ENCODE measurements around the gene KRTAP10-12.

The KRTAP10-12 gene

DNA sequence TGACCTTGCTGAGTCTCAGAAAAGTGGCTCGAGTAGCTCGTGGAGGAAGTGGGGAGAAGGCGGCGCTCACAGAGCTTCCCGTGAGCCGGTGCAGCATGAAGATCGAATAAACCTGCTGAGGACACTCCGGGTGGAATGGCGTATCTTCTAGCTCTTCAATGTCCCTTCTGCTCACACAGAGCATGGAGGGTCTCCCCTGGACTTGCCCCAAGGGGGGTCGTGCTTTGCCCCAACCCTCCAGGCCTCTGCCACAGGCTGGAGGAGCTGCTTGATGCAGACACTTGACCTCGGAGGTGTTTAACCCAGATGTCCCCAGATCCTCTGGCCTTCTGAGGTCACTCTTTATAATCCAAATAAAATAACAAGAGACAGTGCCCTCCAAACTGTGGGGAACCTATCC, 2.2 kb upstream of the KRTAP10-12 start:
- Histone ChIP-seq H3K9ac (ENCODE audit: low read length) (no peak overlapping the region), H3K36me3 (ENCODE audit: control insufficient read depth, insufficient read depth, low read length) (no peaks in the 10 kb centered on the region), H3K9me3 (ENCODE audit: control insufficient read depth, low read length) (no peaks in the 10 kb centered on the region), H3K27me3 (ENCODE audit: control insufficient read depth, insufficient read depth, low read length) (peaks cover 29% of the 10 kb centered on the region), H3K4me3 (ENCODE audit: low read length) (no peak overlapping the region), H3K4me1 (ENCODE audit: control insufficient read depth, insufficient read depth, low read length) (no peaks in the 10 kb centered on the region)

DNA sequence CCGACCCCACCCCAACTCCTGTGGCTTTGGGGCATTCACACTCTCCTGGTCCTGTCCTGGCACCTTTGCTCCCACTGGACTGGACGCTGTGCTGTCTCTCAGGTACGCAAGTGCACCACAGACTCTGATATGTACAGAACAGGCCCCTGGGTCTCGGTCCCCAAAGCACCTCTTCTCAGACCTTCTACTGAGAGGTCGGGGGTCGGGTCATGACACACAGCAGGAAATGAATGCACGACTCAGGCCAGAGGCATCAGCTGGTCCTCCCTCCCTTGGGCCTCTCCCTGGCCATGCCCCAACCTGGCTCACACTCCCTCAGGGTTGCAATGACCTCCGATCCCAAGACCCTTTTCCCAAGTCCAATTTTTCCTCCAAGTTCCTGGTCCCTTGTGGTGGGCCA, 1.8 kb upstream of the KRTAP10-12 start:
- Histone ChIP-seq H3K4me3 (ENCODE audit: low read length) (no peak overlapping the region), H3K27me3 (ENCODE audit: control insufficient read depth, insufficient read depth, low read length) (peaks cover 33% of the 10 kb centered on the region), H3K9me3 (ENCODE audit: control insufficient read depth, low read length) (no peaks in the 10 kb centered on the region), H3K9ac (ENCODE audit: low read length) (no peak overlapping the region), H3K4me1 (ENCODE audit: control insufficient read depth, insufficient read depth, low read length) (no peaks in the 10 kb centered on the region), H3K36me3 (ENCODE audit: control insufficient read depth, insufficient read depth, low read length) (no peaks in the 10 kb centered on the region)

DNA sequence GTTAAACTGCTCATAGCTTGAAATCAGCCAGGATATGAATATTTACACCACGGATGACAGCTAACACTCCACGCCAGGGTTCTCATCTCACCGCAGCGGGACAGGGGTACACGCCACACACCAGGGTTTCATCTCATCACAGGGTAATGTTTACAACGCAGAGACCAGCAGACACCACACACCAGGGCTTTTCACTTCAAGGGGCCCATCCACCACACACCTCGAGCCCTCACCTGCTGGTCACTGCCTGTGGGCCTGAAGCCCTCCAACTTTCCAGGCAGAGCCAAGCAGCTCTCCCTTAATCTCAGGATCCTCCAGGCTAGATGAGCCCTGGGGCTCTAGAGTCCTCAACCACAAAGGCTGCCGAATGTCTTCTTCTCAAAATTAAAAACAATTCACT, 1.3 kb upstream of the KRTAP10-12 start:
- Histone ChIP-seq H3K36me3 (ENCODE audit: control insufficient read depth, insufficient read depth, low read length) (no peaks in the 10 kb centered on the region), H3K27me3 (ENCODE audit: control insufficient read depth, insufficient read depth, low read length) (peaks cover 37% of the 10 kb centered on the region), H3K4me1 (ENCODE audit: control insufficient read depth, insufficient read depth, low read length) (no peaks in the 10 kb centered on the region), H3K9me3 (ENCODE audit: control insufficient read depth, low read length) (no peaks in the 10 kb centered on the region), H3K4me3 (ENCODE audit: low read length) (no peak overlapping the region), H3K9ac (ENCODE audit: low read length) (no peak overlapping the region)

DNA sequence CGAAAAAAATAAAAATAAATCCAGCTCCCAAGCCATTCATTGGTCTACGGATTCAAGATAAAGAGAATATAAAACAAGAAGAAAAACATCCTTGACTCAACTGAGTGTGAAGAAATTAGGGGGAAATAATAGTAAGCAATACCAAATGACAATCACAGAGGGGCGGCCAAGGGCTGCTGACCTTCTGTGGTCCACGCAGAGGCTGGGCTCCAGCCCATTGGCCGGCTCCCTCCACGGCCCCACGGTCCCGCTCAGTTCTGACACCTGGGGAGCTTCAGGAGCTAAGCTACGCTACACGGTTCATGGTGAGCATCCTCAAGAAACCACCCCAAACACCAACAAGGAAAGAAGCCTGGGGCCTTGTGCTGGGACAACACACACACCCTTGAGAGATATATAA, 400 bp upstream of the KRTAP10-12 start:
- no peak overlapping the region for H3K4me3 ChIP-seq (ENCODE audit: low read length)
- H3K27me3 ChIP-seq (ENCODE audit: control insufficient read depth, insufficient read depth, low read length) = peaks cover 42% of the 10 kb centered on the region
- H3K36me3 ChIP-seq (ENCODE audit: control insufficient read depth, insufficient read depth, low read length) = no peaks in the 10 kb centered on the region
- H3K4me1 ChIP-seq (ENCODE audit: control insufficient read depth, insufficient read depth, low read length) = no peaks in the 10 kb centered on the region
- H3K9ac ChIP-seq (ENCODE audit: low read length) = no peak overlapping the region
- H3K9me3 ChIP-seq (ENCODE audit: control insufficient read depth, low read length) = no peaks in the 10 kb centered on the region

DNA sequence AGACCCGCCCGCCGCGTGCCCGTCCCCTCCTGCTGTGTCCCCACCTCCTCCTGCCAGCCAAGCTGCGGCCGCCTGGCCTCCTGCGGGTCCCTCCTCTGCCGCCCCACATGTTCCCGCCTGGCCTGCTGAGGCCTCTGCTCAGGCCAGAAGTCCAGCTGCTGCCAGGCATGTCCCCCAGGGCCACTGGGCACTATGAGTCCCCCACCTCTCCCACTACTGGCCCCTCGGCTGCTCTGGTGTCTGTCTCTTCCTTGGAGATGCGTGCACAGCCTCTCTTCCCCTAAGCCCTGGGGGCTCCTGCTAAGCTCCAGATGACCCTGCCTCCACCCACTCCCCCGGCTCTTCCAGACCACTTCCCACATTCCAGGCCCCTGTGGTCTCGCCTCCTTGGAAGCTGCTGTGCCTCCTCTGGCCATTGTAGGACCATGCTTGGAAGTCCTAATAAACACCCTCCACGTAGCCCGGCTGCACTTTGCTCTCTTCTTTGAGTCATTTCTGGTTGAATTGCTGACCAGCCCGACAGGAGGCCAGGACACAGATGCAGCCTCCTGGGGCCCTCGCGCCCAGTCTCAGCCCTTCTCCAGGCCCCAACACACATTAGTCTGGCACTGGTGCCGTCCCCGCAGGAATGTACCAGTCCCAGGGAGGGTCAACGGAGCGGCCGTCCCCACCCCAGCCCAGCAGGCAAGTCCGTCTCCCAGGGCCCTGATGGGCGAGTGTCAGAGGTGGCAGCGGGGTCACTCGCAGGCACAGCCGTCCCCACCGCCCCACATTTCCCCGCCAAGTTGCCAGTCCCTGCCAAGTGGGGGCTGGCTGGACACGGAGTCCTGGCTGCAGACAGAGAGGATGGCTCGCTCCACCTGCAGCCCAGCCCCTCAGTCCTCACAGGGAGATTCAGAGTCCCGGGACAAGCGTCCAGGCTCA, 1.1 kb downstream of the KRTAP10-12 start:
- H3K9me3 ChIP-seq (ENCODE audit: control insufficient read depth, low read length) = no peaks in the 10 kb centered on the region
- no peaks in the 10 kb centered on the region for H3K36me3 ChIP-seq (ENCODE audit: control insufficient read depth, insufficient read depth, low read length)
- peaks cover 54% of the 10 kb centered on the region for H3K27me3 ChIP-seq (ENCODE audit: control insufficient read depth, insufficient read depth, low read length)
- no peaks in the 10 kb centered on the region for H3K4me1 ChIP-seq (ENCODE audit: control insufficient read depth, insufficient read depth, low read length)
- H3K4me3 ChIP-seq (ENCODE audit: low read length) = no peak overlapping the region
- no peak overlapping the region for H3K9ac ChIP-seq (ENCODE audit: low read length)

DNA sequence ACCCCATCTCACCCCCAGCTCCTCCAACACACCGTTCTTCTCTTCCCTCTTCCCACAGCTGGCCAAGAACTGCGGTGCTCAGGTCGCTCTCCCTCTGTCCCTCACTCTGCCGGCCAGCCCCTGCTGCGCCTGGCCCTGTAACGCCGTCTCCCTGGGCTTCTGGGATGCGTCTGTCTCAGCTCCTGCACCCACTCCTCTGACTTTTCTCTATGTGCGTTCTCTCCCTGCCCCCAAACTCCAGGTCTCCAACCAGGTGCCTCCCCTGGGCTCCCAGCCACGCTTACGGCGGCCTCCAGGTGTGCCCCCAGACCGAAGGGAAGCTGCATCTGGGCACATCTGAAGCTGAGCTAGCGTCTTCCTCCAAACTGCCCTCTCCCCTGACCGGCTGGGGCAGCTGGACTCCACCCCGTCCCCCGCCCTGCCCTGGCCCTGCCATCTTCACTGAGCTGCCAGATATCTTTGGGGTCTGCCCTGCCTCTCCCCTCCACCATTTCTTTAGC, 2.6 kb downstream of the KRTAP10-12 start:
- no peak overlapping the region for H3K4me3 ChIP-seq (ENCODE audit: low read length)
- H3K4me1 ChIP-seq (ENCODE audit: control insufficient read depth, insufficient read depth, low read length) = no peaks in the 10 kb centered on the region
- H3K9ac ChIP-seq (ENCODE audit: low read length) = no peak overlapping the region
- peaks cover 68% of the 10 kb centered on the region for H3K27me3 ChIP-seq (ENCODE audit: control insufficient read depth, insufficient read depth, low read length)
- H3K9me3 ChIP-seq (ENCODE audit: control insufficient read depth, low read length) = no peaks in the 10 kb centered on the region
- no peaks in the 10 kb centered on the region for H3K36me3 ChIP-seq (ENCODE audit: control insufficient read depth, insufficient read depth, low read length)

DNA sequence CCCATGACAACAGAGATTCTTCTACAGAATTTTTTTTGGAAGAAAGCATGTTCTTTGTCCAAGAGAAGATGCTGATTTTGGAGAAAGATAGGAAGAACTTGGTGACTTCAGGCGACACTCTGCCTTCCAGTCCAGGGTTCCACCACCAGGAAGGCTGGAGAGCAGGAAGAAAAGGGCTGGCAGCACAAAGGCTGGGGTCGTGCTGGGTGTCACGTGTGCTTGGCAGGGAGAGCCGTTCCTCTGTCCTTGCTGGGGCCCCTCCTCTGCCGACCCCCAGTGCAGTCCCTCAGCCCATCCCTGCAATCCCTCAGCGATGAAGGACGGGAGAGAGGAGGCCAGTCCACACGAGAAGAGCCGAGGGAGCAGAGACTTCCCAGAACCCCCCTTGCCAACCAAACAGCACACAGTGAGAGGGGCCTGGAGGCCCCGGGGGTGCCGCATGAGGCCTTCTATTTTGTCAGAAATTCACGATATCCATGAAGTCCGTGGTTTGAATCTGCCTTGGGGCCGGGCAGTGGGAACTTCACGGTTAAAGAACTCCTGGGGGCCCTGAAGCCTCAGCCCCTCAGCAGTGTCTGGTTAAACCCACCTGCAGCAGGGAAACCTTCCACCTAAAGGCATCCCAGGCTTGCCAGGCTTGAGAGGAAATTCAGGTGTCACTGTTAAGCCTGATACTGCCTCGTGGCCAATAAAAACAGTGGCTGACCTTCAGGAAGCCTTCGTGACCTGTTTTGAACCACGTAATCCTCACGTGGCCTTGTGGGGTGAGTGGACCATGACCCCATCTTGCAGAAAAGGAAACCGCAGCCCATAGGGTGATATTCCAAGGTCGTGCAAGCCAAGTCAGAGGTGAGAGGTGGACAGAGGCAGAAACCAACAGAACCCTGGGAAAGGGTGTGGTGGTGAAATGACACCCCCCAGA, 3.4 kb downstream of the KRTAP10-12 start:
- Histone ChIP-seq H3K9ac (ENCODE audit: low read length) (no peak overlapping the region), H3K27me3 (ENCODE audit: control insufficient read depth, insufficient read depth, low read length) (peaks cover 69% of the 10 kb centered on the region), H3K4me3 (ENCODE audit: low read length) (no peak overlapping the region)

DNA sequence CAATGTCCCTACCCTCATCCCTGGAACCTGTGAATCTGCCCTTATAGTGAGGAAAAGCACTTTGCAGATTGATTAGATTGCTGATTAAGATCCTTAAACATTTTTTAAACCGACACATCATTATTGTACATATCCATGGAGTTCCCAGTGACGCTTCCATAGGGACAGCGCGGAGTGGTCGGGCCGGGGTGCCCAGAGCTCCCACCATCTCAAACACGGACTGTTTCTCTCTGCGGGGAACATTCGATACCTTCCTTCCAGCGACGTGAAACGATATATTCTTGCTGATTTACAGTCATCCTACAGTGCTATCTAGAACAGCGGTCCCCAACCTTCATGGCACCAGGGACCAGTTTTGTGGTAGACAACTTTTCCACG, 4.0 kb downstream of the KRTAP10-12 start:
- Histone ChIP-seq H3K9me3 (ENCODE audit: control insufficient read depth, low read length) (no peaks in the 10 kb centered on the region), H3K4me3 (ENCODE audit: low read length) (no peak overlapping the region), H3K27me3 (ENCODE audit: control insufficient read depth, insufficient read depth, low read length) (peaks cover 65% of the 10 kb centered on the region), H3K4me1 (ENCODE audit: control insufficient read depth, insufficient read depth, low read length) (no peaks in the 10 kb centered on the region), H3K9ac (ENCODE audit: low read length) (no peak overlapping the region), H3K36me3 (ENCODE audit: control insufficient read depth, insufficient read depth, low read length) (no peaks in the 10 kb centered on the region)

More for the DNA sequence above, 3.4 kb downstream of the KRTAP10-12 start:
- Histone ChIP-seq H3K36me3 (ENCODE audit: control insufficient read depth, insufficient read depth, low read length) (no peaks in the 10 kb centered on the region), H3K9me3 (ENCODE audit: control insufficient read depth, low read length) (no peaks in the 10 kb centered on the region), H3K4me1 (ENCODE audit: control insufficient read depth, insufficient read depth, low read length) (no peaks in the 10 kb centered on the region)

DNA sequence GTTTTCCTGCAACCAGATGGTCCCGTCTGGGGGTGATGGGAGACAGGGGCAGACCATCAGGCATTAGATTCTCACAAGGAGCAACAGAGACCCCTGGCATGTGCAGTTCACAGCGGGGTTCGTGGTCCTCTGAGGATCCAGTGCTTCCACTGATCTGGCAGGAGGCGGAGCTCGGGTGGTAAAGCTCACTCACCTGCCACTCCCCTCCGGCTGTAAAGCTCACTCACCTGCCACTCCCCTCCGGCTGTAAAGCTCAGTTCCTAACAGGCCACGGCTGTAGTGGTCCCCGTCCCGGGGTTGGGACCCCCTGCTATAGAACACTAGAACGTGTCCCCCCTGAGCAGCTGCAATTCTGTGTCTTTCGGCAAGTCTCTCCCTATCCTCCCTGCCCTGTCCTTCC, 4.6 kb downstream of the KRTAP10-12 start:
- Histone ChIP-seq H3K4me1 (ENCODE audit: control insufficient read depth, insufficient read depth, low read length) (no peaks in the 10 kb centered on the region), H3K27me3 (ENCODE audit: control insufficient read depth, insufficient read depth, low read length) (peaks cover 65% of the 10 kb centered on the region), H3K9me3 (ENCODE audit: control insufficient read depth, low read length) (no peaks in the 10 kb centered on the region), H3K36me3 (ENCODE audit: control insufficient read depth, insufficient read depth, low read length) (no peaks in the 10 kb centered on the region), H3K4me3 (ENCODE audit: low read length) (no peak overlapping the region), H3K9ac (ENCODE audit: low read length) (no peak overlapping the region)

DNA sequence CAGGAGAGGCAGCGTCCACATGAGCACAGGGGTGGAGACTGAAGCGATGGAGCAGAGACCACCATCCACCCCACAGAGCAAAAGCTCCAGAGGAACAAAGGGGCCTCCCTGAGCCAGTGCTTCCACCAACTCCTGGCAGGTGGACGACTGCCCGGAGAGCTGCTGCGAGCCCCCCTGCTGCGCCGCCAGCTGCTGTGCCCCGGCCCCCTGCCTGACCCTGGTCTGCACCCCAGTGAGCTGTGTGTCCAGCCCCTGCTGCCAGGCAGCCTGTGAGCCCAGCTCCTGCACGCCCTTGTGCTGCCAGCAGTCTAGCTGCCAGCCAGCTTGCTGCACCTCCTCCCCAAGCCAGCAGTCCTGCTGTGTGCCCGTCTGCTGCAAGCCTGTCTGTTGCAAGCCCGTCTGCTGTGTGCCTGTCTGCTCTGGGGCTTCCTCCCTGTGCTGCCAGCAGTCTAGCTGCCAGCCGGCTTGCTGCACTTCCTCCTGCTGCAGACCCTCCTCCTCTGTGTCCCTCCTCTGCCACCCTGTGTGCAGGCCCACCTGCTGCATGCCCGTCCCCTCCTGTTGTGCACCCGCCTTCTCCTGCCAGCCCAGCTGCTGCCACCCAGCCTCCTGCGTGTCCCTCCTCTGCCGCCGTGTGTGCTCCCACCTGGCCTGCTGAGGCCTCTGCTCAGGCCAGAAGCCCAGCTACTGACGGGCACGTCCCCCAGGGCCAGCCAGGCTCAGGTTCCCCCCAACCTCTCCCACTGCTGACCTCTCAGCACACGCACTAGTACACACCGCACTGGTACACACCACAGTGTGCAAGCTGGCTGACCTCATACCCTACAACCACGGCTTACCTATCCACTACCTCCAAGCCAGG, 5.4 kb downstream of the KRTAP10-12 start:
- Histone ChIP-seq H3K9ac (ENCODE audit: low read length) (no peak overlapping the region), H3K36me3 (ENCODE audit: control insufficient read depth, insufficient read depth, low read length) (no peaks in the 10 kb centered on the region), H3K4me3 (ENCODE audit: low read length) (no peak overlapping the region), H3K9me3 (ENCODE audit: control insufficient read depth, low read length) (no peaks in the 10 kb centered on the region), H3K4me1 (ENCODE audit: control insufficient read depth, insufficient read depth, low read length) (no peaks in the 10 kb centered on the region), H3K27me3 (ENCODE audit: control insufficient read depth, insufficient read depth, low read length) (peaks cover 68% of the 10 kb centered on the region)

DNA sequence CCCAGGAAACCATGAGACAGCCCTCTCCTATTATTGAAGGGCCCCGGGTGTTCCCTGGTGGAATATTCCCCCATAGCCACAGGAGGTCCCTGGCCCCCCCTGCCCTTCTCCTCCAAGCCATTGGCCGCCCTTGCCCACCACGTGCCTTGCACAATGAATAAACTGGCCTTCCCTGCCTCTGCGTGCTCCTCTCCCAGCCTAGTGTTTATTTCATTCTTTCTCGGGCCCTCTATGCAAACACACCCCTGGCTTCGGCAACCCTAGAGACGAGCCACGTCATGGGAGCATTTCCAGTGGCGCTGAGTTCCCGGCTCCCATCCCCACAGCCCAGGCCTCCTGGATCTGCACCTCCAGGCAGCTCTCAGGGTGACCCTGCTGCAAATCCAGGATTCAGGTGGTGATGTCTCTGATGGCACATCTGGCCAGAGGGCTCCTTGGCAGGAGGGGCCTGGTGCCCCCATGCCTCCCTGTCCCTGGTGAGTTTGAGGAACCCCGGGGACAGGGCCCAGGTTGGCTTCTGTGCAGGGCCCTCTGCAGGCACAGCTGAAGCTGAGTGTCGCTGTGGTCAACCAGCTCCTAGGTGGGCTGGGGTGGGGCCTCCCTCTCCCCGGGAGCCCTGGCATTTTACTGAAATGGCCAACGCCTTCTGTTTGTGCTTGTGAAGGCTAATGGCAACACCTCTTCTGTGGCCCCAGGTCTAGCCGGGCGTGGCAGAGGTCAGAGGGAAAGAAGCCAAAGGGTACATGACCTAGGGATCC, 6.2 kb downstream of the KRTAP10-12 start:
- H3K4me3 ChIP-seq (ENCODE audit: low read length) = no peak overlapping the region
- no peaks in the 10 kb centered on the region for H3K4me1 ChIP-seq (ENCODE audit: control insufficient read depth, insufficient read depth, low read length)
- no peak overlapping the region for H3K9ac ChIP-seq (ENCODE audit: low read length)
- H3K27me3 ChIP-seq (ENCODE audit: control insufficient read depth, insufficient read depth, low read length) = peaks cover 68% of the 10 kb centered on the region
- no peaks in the 10 kb centered on the region for H3K36me3 ChIP-seq (ENCODE audit: control insufficient read depth, insufficient read depth, low read length)
- H3K9me3 ChIP-seq (ENCODE audit: control insufficient read depth, low read length) = no peaks in the 10 kb centered on the region

All from mucosa of stomach (tissue), 1 donor.